Stimulated activated CD8-positive, alpha-beta memory T cell treated with anti-CD3 and anti-CD28 coated beads, Interleukin-2, amount 100 ng/mL, for 48 hours (primary cell): ENCODE results near the gene EID1.
A peak's percentile ranks its signal among the peaks of the same experiment; 100 is the strongest.

Experiments
- DNase-seq, 2 donors: peaks; one replicate each; pipeline ENCODE4 v3.0.0-alpha.2; 2020; ENCODE audit warnings: low read depth in 2 of 2

The EID1 gene

GRCh38 chr15:48868536-48868935 is 9.4 kb upstream of the EID1 start:
- no peak for DNase-seq

GRCh38 chr15:48869966-48870365 is 8.0 kb upstream of the EID1 start:
- no peak for DNase-seq

- no peak for DNase-seq
These were observed 6.4 kb upstream of the EID1 start for GRCh38 chr15:48871542-48871941.

GRCh38 chr15:48872632-48873031 is 5.3 kb upstream of the EID1 start:
- DNase-seq: no peak

GRCh38 chr15:48875241-48875960 is 2.5 kb upstream of the EID1 start:
- DNase-seq: no peak

GRCh38 chr15:48876057-48876456 is 1.9 kb upstream of the EID1 start:
- no peak for DNase-seq

GRCh38 chr15:48880070-48880634 is 2.2 kb downstream of the EID1 start:
- no peak for DNase-seq

- DNase-seq: no peak
These were observed 5.8 kb downstream of the EID1 start for GRCh38 chr15:48883699-48884098.

- DNase-seq: no peak
These were observed 9.2 kb downstream of the EID1 start for GRCh38 chr15:48887144-48887543.

GRCh38 chr15:48888191-48888590 is 10.3 kb downstream of the EID1 start:
- peak in 1 of 2 donors; percentile 32 for DNase-seq

GRCh38 chr15:48888836-48889235 is 10.9 kb downstream of the EID1 start:
- DNase-seq: no peak

GRCh38 chr15:48889925-48890324 is 12.0 kb downstream of the EID1 start:
- DNase-seq: no peak

- DNase-seq: no peak
These were observed 12.5 kb downstream of the EID1 start for GRCh38 chr15:48890375-48890972.

GRCh38 chr15:48891232-48891765 is 13.4 kb downstream of the EID1 start:
- DNase-seq: no peak

- no peak for DNase-seq
These were observed 15.4 kb downstream of the EID1 start for GRCh38 chr15:48893311-48893710.

GRCh38 chr15:48896869-48897814 is 19.2 kb downstream of the EID1 start:
- no peak for DNase-seq

GRCh38 chr15:48898032-48898431 is 20.1 kb downstream of the EID1 start:
- DNase-seq: no peak

GRCh38 chr15:48898446-48898845 is 20.5 kb downstream of the EID1 start:
- no peak for DNase-seq

- no peak for DNase-seq
These were observed 21.9 kb downstream of the EID1 start for GRCh38 chr15:48899793-48900192.

GRCh38 chr15:48904758-48905157 is 26.8 kb downstream of the EID1 start:
- DNase-seq: no peak

GRCh38 chr15:48905216-48905615 is 27.3 kb downstream of the EID1 start:
- no peak for DNase-seq

GRCh38 chr15:48905847-48906246 is 27.9 kb downstream of the EID1 start:
- no peak for DNase-seq
